HG03469 (cell line): ENCODE data around the gene JARID2.

Experiments used
- ATAC-seq: cut with Tn5 transposase; IDR thresholded peaks from one replicate; pipeline ENCODE4 v1.9.1; 2021; ENCODE audit warnings: mild to moderate bottlenecking, moderate library complexity, moderate number of reproducible peaks; ENCODE audit not compliant: unreplicated experiment

The JARID2 gene

GRCh38 chr6:15264412-15264811 is 18.5 kb downstream of the JARID2 start:
- no peak for ATAC-seq

GRCh38 chr6:15264902-15265761 is 19.3 kb downstream of the JARID2 start:
- ATAC-seq = no peak

GRCh38 chr6:15265787-15266186 is 19.9 kb downstream of the JARID2 start:
- ATAC-seq = no peak

- ATAC-seq = no peak
Measured at GRCh38 chr6:15266423-15266996, 20.6 kb downstream of the JARID2 start.

DNA sequence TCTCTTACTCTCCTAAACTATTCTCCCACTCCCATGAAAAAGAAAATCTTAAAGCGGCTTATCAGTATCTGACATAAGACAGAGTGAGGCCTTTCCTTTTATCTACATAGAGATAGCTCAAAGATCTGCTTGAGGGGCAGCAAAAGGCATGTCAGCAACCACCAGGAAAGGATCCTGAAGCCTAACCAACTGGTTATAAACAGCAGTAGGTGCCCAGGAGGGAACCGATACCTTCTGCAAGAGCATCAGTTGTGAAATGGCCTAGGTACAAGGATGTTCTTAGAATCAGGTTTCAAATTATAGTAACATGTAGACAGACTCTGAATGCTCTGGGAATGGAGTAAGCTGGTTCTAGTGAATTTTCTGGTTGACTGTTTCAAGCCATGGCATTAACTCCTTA is 21.4 kb downstream of the JARID2 start:
- no peak for ATAC-seq

DNA sequence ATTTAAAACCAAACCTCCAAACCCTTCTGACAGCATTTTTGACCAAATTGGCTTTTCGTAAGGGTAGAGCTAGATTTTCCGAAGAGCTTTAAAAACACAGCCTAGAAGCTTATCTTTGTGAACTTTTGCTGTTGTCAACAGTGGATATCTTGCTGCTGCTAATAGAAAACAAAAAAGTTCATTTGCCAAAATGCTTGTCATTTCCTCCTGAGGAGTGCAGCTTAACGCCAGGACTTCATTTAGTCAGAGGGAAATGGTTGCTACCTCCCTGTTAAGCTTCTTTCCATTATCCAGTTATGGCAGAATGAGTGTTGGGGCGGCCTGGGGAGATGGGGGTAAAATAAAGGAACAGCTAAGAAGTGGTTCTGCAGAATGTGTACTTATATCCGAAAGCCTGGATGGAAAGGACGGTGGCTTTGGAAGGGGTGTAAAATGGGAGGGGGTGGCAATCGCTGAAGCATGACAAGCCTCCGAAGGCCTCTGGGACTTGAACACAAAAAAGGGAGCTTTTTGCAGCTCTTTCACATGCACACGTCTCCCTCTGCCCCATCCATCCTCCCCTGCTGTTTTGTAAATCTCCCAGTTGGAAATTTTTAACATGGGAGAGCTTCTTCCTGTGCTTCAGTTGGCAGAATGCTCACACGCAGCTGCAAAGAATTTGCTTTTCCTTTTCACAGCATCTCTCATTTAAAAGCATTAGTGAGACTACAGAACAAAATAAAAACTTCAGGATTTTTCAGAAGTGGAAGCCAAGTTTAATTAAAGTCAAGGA is 22.5 kb downstream of the JARID2 start:
- no peak for ATAC-seq

DNA sequence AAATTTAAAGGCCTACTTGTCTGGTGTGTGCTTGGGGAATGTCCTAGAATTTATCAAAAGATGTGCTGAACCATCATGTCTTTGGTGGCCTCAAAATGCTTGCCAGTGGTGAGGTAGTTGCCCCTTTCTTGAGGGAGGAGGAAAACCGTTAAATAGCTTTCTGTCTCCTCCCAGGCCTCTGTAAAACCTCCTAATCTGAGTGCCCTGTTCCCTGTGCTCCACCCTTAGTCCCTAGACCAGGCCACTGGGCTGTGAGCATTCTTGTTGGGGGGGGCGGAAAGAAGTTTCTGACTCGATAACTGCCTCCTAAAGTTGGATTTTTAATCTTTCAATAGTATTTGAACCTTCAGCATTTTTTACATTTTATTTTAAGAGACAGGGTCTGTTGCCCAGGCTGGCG is 23.1 kb downstream of the JARID2 start:
- ATAC-seq = no peak

GRCh38 chr6:15269619-15270018 is 23.8 kb downstream of the JARID2 start:
- no peak for ATAC-seq

DNA sequence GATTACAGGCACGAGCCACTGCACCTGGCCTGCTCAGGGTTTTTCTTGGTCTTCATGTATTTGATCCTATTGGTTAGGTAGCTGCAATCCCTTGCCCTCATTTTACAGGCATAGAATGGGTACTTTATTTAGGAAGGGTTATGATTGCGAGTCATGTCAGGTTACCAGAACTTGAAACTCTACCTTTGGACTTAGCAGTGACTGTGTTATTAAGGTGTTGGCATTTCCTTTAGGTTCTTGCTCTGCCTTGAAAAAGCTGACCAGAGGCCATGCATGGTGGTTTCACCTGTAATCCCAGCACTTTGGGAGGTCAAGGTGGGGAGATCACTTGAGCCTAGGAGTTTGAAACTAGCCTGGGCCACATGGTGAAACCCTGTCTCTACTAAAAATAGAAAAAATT is 24.5 kb downstream of the JARID2 start:
- ATAC-seq = no peak

- ATAC-seq = no peak
Measured at GRCh38 chr6:15272562-15272961, 26.7 kb downstream of the JARID2 start.

DNA sequence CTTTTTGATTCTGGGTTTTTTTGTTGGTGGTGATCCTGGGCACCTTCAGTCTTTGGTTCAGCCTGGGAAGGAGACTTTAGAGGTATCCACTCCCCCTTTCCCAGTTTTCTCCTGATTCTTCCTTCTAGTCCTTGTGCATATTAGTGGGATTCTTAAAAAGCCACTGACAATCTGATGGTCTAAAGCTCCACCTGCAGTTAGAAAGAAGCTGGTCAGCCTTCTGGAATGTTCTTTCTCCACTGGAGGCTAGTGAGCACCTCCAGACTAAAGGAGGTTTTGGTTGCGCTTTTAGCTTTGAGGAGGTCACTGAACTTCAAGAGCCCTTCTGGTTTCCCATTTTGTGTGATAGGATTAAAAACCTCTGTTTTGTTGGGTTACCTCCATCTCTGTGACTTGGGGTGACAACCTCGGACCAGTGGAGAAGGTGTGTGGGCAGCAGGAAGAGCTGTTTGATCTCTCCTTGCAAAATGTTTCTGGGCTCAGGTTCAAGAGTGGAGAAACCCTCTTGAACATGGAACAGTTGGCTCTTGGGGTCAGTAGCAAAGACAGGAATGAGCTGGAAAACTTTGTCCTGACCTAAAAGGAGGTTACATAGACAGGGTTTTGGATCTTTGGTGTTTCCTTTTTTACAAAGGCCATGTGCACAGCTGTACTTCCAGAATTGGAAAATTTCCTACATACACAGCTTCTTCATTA is 29.0 kb downstream of the JARID2 start:
- ATAC-seq = no peak

- ATAC-seq = no peak
Measured at GRCh38 chr6:15276036-15276985, 30.4 kb downstream of the JARID2 start.

DNA sequence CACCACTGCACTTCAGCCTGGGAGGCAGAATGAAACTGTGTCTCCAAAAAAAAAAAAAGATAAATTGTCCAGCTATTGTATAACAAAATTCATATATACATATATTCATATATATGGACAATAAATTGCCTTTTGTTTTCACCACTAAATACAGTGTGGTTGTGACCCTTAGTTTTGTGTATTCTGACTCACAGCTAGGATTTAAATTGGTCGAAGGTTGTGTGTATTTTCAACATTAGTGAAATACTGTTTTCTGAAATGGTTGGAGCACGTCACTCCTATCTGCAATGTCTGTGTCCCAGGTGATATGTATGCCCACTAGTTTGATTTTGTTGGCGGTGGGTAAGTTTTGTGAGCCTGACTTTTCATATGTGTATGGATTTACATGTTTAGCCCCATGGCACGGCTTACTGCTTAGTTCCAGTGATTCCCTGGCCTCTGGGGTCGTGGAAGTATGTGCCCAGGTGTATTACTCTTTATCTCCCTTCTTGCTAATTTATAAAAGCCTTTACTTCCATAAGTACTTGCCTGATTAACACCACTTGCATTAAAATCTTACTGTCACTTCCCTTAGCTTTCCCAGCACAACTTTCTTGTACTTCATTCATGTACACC is 33.3 kb downstream of the JARID2 start:
- no peak for ATAC-seq

DNA sequence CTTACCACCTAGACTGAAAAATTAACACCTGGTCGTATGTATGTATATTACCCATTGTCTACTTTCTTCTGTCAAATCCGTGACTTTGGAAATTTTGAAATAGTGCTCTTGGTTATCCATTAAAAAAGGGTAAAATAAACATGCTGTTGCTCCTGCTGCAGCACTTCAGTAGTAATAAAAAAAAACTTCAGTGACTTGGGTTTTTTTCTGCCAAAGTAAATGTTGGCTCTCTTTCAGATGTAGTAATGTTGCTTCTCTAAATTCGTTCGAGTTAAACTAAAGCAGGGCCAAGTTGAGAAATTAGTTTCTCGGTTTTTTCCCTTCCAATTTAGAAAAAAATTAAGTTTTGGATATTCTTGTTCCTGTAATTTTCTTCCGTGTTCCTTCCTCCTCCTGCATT is 34.2 kb downstream of the JARID2 start:
- ATAC-seq = no peak

- ATAC-seq = no peak
Measured at GRCh38 chr6:15280961-15281360, 35.1 kb downstream of the JARID2 start.

DNA sequence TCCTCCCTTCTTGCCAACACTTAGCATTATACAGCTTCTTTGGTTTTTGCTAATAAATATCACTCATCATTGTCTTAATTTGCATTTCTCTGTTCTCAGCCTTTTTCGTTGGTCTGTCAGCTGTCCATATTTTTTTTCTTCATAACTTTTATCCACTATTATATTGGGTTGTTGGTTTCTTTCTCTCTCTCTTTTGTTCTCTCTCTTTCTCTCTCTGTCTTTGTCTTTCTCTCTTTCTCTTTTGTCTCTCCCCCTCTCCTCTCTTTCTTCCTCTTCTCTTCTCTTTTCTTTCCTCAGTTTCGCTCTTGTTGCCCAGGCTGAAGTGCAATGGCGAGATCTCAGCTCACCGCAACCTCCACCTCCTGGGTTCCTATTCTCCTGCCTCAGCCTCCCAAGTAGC is 36.5 kb downstream of the JARID2 start:
- no peak for ATAC-seq

- no peak for ATAC-seq
Measured at GRCh38 chr6:15283986-15284361, 38.1 kb downstream of the JARID2 start.

DNA sequence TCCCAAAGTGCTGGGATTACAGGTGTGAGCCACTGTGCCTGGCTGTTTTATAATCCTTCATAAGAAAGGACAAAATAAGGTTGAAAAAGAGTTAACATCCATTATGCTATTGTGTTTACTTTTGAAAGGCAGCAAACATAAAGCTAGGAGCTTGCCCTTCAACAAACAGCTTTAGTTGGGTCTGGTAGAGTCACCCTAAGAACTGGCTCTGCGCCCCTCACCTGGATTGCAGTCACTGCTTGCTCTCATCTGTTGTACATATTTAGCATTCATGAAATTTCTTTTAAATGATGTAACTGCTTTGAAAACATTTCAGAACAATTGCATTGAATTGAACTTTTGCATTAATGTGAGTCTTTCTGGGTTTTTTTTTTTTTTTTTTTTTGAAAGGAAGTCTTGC is 38.9 kb downstream of the JARID2 start:
- ATAC-seq = no peak

GRCh38 chr6:15285682-15286294 is 39.9 kb downstream of the JARID2 start:
- no peak for ATAC-seq
